Esophagus muscularis mucosa (tissue), 4 donors: Measurements from ENCODE around the gene RXFP2. TPM values are rescaled to one million over a fixed set of nuclear protein-coding genes. Genes with fewer than 3 reads are reported as not detected.

Experiments
- DNase-seq: peaks from one replicate; pipeline ENCODE4 v3.0.0-alpha.2; 2017; ENCODE audit errors: extremely low spot score
- H3K27ac ChIP-seq, 4 donors: fragments of 200-600 bp; sonication (generic); replicated peaks in 1 of 4; 1 replicate in 3 of 4; 2 replicates in 1 of 4; pipeline ENCODE4 v1.5.1; 2016 to 2019; ENCODE audit warnings: mild to moderate bottlenecking in 1 of 4
- H3K27me3 ChIP-seq, 4 donors: fragments of 200-600 bp; sonication (generic); one replicate each; pipeline versions ENCODE4 v1.5.1 to v1.6.0; 2016 to 2019
- H3K36me3 ChIP-seq, 4 donors: fragments of 200-600 bp; sonication (generic); one replicate each; pipeline ENCODE4 v1.5.1; 2016 to 2019
- H3K4me1 ChIP-seq, 4 donors: fragments of 200-600 bp; sonication (generic); one replicate each; pipeline ENCODE4 v1.5.1; 2016 to 2019
- H3K4me3 ChIP-seq, 4 donors: fragments of 200-600 bp; sonication (generic); 1 replicate in 2 of 4; 2 replicates in 2 of 4; pipeline ENCODE4 v1.5.1; 2016 to 2019; ENCODE audit warnings: mild to moderate bottlenecking in 4 of 4, moderate library complexity in 1 of 4
- H3K9me3 ChIP-seq, 4 donors: fragments of 200-600 bp; sonication (generic); 1 replicate in 3 of 4; 2 replicates in 1 of 4; pipeline ENCODE4 v1.5.1; 2016 to 2019
- CTCF ChIP-seq, 3 experiments: fragments of 200-600 bp in 2 of 3; fragments of 450-650 bp in 1 of 3; sonication (generic) in 2 of 3; IDR thresholded peaks; one replicate each; pipeline ENCODE4 v1.5.1; 2017 to 2019; ENCODE audit warnings: antibody characterized with exemption in 3 of 3, mild to moderate bottlenecking in 2 of 3, moderate library complexity in 1 of 3
- EP300 ChIP-seq: sonication (generic); formaldehyde crosslinking; IDR thresholded peaks from one replicate; pipeline ENCODE4 v1.6.1; 2017; ENCODE audit warnings: antibody characterized with exemption
- POLR2A ChIP-seq: fragments of 450-650 bp; IDR thresholded peaks from one replicate; pipeline ENCODE4 v1.6.1; 2017; ENCODE audit warnings: antibody characterized with exemption, moderate library complexity, mild to moderate bottlenecking, low read depth
- POLR2AphosphoS5 ChIP-seq, 2 donors: sonication (generic); formaldehyde crosslinking; IDR thresholded peaks; one replicate each; pipeline ENCODE4 v1.6.1; 2017; ENCODE audit warnings: antibody characterized with exemption in 2 of 2
- WGBS: methylation state at CpG from one replicate; pipeline ENCODE4 v1.1.5; 2018; 5-methylcytosine and 5-hydroxymethylcytosine counted together
- intact Hi-C: fragments of 100-400 bp; cut with DNase I; formaldehyde crosslinking; loops from one replicate; pipeline ENCODE4 v1.15.1; 2023
- total RNA-seq, 4 donors: library from RNA; depleted of rRNA; stranded (reverse); fragments of >200 nt; gene quantifications; one replicate each; pipeline versions ENCODE4 v1.1.0 to v1.2.1, GENCODE V29; 2016

Gene RXFP2
- total RNA-seq, 4 donors from 2014 or later, result 0.17 to 0.42 TPM; not detected in 2

DNA sequence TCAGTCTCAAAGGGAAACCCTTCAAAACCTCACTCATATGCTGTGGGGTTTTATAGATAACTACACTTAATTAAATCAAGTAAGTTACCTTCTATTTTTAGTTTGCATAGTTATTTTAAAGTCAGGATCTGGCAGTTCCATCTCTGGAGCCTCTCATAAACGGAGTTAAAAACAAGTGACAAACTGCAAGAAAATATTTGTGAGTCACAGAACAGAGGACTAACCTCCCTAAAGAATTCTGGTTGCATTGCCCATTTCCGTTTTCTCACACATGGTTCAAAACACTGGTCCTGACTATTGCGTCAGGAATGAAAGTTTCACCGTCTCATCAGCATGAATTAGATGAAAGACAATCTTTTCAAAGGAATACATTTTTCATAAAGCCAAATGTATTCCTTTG, 10.6 kb downstream of the RXFP2 start:
- intact Hi-C loops, result loop anchor here (10.0 kb wide), 1 partner anchor 515 kb away; no protein-coding TSS in a partner anchor

GRCh38 chr13:31755211-31755610, 15.9 kb downstream of the RXFP2 start:
- 87% methylated on average over 6 of the region's 6 CpGs for WGBS
- Histone ChIP-seq H3K27ac (no peak overlapping the region), H3K4me3 (no peak overlapping the region), H3K9me3 (no peaks in the 10 kb centered on the region), H3K36me3 (no peaks in the 10 kb centered on the region), H3K4me1 (no peaks in the 10 kb centered on the region), H3K27me3 (peaks cover 0 to 24% (median 0%) of the 10 kb centered on the region in 4 donors)
- no peak for TF ChIP-seq EP300
- no peak for TF ChIP-seq CTCF (IDR thresholded peaks at IDR 0.05)
- no peak for TF ChIP-seq POLR2A
- no peak for TF ChIP-seq POLR2AphosphoS5 (IDR thresholded peaks at IDR 0.05)
- intact Hi-C loops, result no loop called here
- no peak for DNase-seq

More for the DNA sequence above, 10.6 kb downstream of the RXFP2 start:
- no peak for DNase-seq
- peaks cover 0 to 24% (median 0%) of the 10 kb centered on the region in 4 donors for H3K27me3 ChIP-seq
- no peak overlapping the region for H3K27ac ChIP-seq
- no peaks in the 10 kb centered on the region for H3K36me3 ChIP-seq
- H3K9me3 ChIP-seq, result no peaks in the 10 kb centered on the region
- H3K4me3 ChIP-seq, result no peak overlapping the region
- TF ChIP-seq EP300, result no peak
- TF ChIP-seq POLR2AphosphoS5 (IDR thresholded peaks at IDR 0.05), result no peak
- TF ChIP-seq CTCF (IDR thresholded peaks at IDR 0.05), result no peak
- TF ChIP-seq POLR2A, result no peak
- WGBS, result 66% methylated on average over 4 of the region's 4 CpGs
- H3K4me1 ChIP-seq, result no peaks in the 10 kb centered on the region

- no peak for DNase-seq
- WGBS, result 90% methylated on average over 4 of the region's 5 CpGs
- H3K27ac ChIP-seq, result no peak overlapping the region
- peaks cover 0 to 20% (median 0%) of the 10 kb centered on the region in 4 donors for H3K27me3 ChIP-seq
- TF ChIP-seq EP300, result no peak
- no peak for TF ChIP-seq POLR2AphosphoS5 (IDR thresholded peaks at IDR 0.05)
- TF ChIP-seq POLR2A, result no peak
- no peak for TF ChIP-seq CTCF (IDR thresholded peaks at IDR 0.05)
- no peaks in the 10 kb centered on the region for H3K36me3 ChIP-seq
- H3K4me1 ChIP-seq, result no peaks in the 10 kb centered on the region
- no peak overlapping the region for H3K4me3 ChIP-seq
- intact Hi-C loops, result no loop called here
- no peaks in the 10 kb centered on the region for H3K9me3 ChIP-seq
Measured at GRCh38 chr13:31755803-31756212, 16.5 kb downstream of the RXFP2 start.

DNA sequence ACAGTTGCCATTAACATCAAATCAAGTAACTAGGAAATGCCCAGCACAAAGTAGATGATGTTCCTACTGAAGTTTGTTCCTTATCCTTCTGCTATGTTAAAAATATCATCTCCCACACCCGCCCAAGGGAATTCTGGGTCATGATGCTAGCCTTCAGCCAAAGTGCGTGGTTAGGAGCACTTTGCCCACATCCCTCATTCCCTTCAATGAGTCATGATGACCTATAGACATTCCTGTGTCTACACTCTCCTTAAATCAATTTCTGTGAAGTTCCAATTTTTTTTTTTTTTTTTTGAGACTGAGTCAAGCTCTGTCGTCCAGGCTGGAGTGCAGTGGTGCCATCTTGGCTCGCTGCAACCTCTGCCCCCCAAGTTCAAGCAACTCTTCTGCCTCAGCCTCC, 17.0 kb downstream of the RXFP2 start:
- H3K4me1 ChIP-seq, result no peaks in the 10 kb centered on the region
- no peak for DNase-seq
- no peak overlapping the region for H3K4me3 ChIP-seq
- no peak overlapping the region for H3K27ac ChIP-seq
- intact Hi-C loops, result no loop called here
- H3K9me3 ChIP-seq, result no peaks in the 10 kb centered on the region
- TF ChIP-seq EP300 (no peak), CTCF (IDR thresholded peaks at IDR 0.05) (no peak), POLR2A (no peak), POLR2AphosphoS5 (IDR thresholded peaks at IDR 0.05) (no peak)
- WGBS, result 87% methylated on average over 4 of the region's 4 CpGs
- peaks cover 0 to 15% (median 0%) of the 10 kb centered on the region in 4 donors for H3K27me3 ChIP-seq
- H3K36me3 ChIP-seq, result no peaks in the 10 kb centered on the region

- DNase-seq, result no peak
- Histone ChIP-seq H3K4me3 (no peak overlapping the region), H3K36me3 (no peaks in the 10 kb centered on the region), H3K27me3 (no peaks in the 10 kb centered on the region), H3K27ac (no peak overlapping the region), H3K4me1 (no peaks in the 10 kb centered on the region), H3K9me3 (no peaks in the 10 kb centered on the region)
- TF ChIP-seq CTCF (IDR thresholded peaks at IDR 0.05) (no peak), EP300 (no peak), POLR2AphosphoS5 (IDR thresholded peaks at IDR 0.05) (no peak), POLR2A (no peak)
- intact Hi-C loops, result no loop called here
- WGBS, result 82% methylated on average over 2 of the region's 2 CpGs
Measured at GRCh38 chr13:31761951-31762350, 22.6 kb downstream of the RXFP2 start.
